Retinal pigment epithelial cell (primary cell): ENCODE results near the gene PTPRN2.

Experiments used
- DNase-seq: peaks from one replicate; pipeline ENCODE4 v3.0.0-alpha.2; 2010; ENCODE audit warnings: low read depth
- H3K4me3 ChIP-seq: 2 replicates; pipeline ENCODE4 v1.5.1; 2011; ENCODE audit warnings: mild to moderate bottlenecking, low read length, control low read depth, moderate library complexity
- CTCF ChIP-seq: conservative IDR thresholded peaks from 2 replicates; pipeline ENCODE4 v1.5.1; 2011; ENCODE audit warnings: low read depth, low read length, control low read depth, inconsistent platforms

The PTPRN2 gene

GRCh38 chr7:158291998-158292397 is 295.6 kb downstream of the PTPRN2 start:
- no peak for TF ChIP-seq CTCF
- DNase-seq, result no peak
- H3K4me3 ChIP-seq, result no peak overlapping the region

- DNase-seq, result no peak
- TF ChIP-seq CTCF, result no peak
- no peak overlapping the region for H3K4me3 ChIP-seq
Measured at GRCh38 chr7:158289761-158290523, 297.7 kb downstream of the PTPRN2 start.

- H3K4me3 ChIP-seq, result no peak overlapping the region
- TF ChIP-seq CTCF, result no peak
- DNase-seq, result no peak
Measured at GRCh38 chr7:158289231-158289630, 298.4 kb downstream of the PTPRN2 start.

GRCh38 chr7:158286210-158286609 is 301.4 kb downstream of the PTPRN2 start:
- H3K4me3 ChIP-seq, result no peak overlapping the region
- no peak for DNase-seq

GRCh38 chr7:158285383-158285770 is 302.2 kb downstream of the PTPRN2 start:
- no peak for DNase-seq
- no peak for TF ChIP-seq CTCF

More at GRCh38 chr7:158286210-158286609, 301.4 kb downstream of the PTPRN2 start:
- no peak for TF ChIP-seq CTCF

GRCh38 chr7:158284617-158285382 is 302.8 kb downstream of the PTPRN2 start:
- DNase-seq, result no peak
- TF ChIP-seq CTCF, result no peak
- no peak overlapping the region for H3K4me3 ChIP-seq

More at GRCh38 chr7:158285383-158285770, 302.2 kb downstream of the PTPRN2 start:
- H3K4me3 ChIP-seq, result no peak overlapping the region
